NCI-H1694 treated with DMSO at 0.1 percent for 48 hours (cell line): ENCODE results near the gene ZNF141.
"Not testable (repeated sequence)": the region's sequence is repeated elsewhere in the genome, so short reads cannot be mapped to it uniquely, and the experiment has no call there.

Experiments used
- DNase-seq: peaks from one replicate; lab custom pipeline; 2025; lab: John Stamatoyannopoulos, UW

ZNF141 gene

GRCh38 chr4:337143-337931 is at the start of gene ZNF141:
TSS of gene ZNF141 (plus strand) at chr4:337814. CDS start at chr4:337984, 170 bp downstream.
- DNase-seq = peak; percentile 91

- no peak for DNase-seq
Observed at GRCh38 chr4:288891-289290, 48.7 kb upstream of the ZNF141 start.

DNA sequence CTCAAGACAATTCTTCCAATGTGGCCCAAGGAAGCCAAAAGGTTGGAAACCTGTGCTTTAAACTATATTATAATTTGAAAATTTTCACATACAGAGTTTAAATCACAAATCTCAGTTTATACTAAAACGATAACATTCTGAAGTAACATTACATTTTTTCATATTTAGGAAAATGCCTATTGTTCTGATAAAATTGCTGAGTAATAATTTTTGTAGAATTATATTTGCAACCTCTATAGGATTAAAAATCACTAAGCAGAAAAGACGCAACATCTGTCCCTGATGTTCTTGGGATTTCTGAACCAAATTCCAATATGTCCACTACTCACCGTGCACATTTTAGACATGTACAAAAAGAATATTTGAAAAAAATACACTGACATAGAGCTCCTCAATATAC is 42.9 kb upstream of the ZNF141 start:
- DNase-seq = no peak

DNA sequence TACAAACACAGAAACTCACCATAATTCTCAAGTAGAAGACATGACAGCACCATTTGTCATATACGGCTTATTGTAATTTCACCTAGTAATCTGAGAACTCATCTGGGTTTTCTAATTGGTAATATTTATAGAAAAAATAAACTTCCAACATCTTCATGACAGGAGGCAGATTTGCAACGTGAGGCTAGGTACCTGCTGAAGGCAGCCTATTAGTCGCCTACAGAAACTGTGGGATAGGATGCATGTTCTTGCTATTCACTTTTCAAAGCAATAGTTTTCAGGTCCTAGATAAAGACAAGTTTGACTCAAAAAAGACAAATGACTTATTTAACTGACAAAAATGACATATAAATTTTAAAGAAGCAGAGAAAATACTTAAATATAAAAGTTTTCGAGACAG is 35.2 kb upstream of the ZNF141 start:
- DNase-seq = no peak

DNA sequence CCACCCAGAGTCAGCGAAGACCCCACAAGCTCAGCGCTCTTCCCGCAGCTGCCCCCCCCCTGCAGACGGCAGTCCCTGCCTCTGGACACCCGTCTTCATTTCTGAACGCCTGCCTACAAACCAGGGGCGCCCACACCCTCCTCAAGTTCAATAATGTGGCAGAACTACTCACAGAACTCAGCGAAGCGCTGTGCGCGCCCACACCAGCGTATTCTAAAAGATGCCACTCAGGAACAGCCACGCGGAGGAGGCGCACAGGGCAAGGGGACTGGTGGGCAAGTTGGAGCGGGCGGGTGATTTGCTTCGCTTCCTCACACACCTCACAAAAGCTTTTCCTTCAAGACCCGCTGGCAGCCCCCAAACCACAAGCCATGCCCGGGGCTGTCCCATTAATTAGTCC is 33.1 kb upstream of the ZNF141 start:
- not testable (repeated sequence) for DNase-seq

GRCh38 chr4:304969-305680 is 32.5 kb upstream of the ZNF141 start, which contains the start of gene ZNF732:
TSS of gene ZNF732 (minus strand) at chr4:305474. CDS start at chr4:305310, 164 bp downstream.
- DNase-seq = no peak

DNA sequence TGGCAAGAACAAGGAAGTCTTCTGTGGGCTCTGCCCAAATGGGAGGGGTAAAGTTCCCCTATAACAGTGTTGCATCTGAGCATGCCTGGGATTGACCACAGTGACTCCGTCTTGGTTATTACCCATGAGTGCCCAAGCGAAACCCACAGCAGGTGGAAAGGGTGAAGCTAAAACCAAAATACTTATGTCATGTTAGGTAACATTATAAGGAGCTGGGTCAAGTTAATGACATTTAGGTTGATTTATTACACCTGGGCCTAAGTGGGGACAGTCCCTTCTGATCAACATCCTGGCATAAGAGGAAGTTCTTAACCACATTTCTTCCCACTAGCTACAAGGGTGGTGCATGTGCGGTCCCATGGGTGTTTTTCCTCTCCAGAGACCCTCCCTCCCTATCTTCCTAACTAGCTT is 31.1 kb upstream of the ZNF141 start:
- DNase-seq = no peak

- DNase-seq = no peak
Observed at GRCh38 chr4:309807-310206, 27.8 kb upstream of the ZNF141 start.

DNA sequence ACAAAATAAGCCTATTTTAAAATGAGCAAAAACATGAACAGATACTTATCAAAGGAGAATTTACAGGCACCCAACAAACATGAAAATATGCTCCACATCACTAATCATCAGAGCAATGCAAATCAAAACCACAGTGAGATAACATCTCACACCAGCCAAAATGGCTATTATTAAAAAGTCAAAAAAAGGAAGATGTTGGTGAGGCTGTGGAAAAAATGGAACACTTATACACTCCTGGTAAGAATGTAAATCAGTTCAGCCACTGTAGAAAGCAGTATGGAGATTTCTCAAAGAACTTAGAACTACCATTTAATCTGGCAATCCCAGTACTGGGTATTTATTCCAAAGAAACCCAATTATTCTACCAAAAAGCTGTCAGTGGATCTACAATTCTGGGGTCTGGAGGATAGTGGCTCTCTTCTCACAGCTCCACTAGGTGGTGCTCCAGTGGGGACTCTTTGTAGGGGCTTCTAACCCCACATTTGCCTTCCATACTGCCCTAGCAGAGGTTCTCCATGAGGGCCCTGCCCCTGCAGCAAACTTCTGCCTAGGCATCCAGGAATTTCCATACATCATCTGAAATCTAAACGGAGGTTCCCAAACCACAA is 23.2 kb upstream of the ZNF141 start:
- DNase-seq = no peak

- no peak for DNase-seq
Observed at GRCh38 chr4:328729-329128, 8.9 kb upstream of the ZNF141 start.

- DNase-seq = no peak
Observed at GRCh38 chr4:335515-335914, 2.1 kb upstream of the ZNF141 start.

GRCh38 chr4:336099-336892 is 1.3 kb upstream of the ZNF141 start:
- DNase-seq = no peak

GRCh38 chr4:336893-337142 is 796 bp upstream of the ZNF141 start:
- no peak for DNase-seq

DNA sequence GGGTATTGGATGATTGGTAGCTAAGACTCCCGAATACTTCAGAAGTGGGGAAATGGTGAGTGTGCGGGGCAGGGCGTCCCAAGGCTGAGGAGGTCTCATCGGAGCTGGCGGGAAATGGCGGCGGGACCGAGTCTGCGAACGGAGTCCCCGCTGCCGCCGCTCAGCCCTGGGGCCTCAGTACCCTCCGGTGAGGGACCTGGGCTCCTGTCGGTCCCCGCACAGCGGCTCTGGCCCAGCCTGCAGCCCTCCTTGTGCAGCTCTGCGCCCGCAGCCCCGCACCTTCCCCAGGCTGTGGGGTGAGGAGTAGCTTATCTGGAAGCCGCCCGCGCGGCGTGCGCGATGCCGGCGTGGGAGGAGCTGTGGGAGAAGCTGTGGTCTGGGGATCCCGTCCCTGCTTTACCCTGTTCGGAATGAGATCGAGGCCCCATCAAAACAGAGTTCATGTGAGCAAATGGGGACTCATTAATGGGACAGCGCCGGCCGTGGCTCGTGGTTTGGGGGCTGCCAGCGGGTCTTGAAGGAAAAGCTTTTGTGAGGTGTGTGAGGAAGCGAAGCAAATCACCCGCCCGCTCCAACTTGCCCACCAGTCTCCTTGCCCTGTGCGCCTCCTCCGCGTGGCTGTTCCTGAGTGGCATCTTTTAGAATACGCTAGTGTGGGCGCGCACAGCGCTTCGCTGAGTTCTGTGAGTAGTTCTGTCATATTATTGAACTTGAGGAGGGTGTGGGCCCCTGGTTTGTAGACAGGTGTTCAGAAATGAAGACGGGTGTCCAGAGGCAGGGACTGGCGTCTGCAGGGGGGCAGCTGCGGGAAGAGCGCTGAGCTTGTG is 531 bp downstream of the ZNF141 start:
- no peak for DNase-seq

- no peak for DNase-seq
Observed at GRCh38 chr4:338759-339097, 1.1 kb downstream of the ZNF141 start.

DNA sequence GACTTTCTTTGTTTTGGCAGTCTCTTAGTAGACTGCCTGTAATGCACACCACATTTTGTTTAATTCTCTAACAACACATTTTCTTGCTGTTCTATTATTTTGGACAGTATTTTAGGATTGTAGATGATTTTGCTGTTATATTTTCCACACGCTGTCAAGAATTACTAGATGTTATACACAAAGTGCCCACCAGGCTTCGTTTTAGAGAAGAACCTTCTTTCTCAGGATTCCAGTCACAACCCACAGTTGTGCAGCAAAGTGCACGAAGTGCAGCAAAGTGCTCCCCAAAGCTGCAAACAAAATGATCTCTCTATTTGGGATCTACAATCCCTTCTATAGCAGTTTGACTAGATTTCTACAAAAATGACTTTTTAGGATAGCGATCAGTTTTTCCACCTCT is 2.4 kb downstream of the ZNF141 start:
- no peak for DNase-seq

DNA sequence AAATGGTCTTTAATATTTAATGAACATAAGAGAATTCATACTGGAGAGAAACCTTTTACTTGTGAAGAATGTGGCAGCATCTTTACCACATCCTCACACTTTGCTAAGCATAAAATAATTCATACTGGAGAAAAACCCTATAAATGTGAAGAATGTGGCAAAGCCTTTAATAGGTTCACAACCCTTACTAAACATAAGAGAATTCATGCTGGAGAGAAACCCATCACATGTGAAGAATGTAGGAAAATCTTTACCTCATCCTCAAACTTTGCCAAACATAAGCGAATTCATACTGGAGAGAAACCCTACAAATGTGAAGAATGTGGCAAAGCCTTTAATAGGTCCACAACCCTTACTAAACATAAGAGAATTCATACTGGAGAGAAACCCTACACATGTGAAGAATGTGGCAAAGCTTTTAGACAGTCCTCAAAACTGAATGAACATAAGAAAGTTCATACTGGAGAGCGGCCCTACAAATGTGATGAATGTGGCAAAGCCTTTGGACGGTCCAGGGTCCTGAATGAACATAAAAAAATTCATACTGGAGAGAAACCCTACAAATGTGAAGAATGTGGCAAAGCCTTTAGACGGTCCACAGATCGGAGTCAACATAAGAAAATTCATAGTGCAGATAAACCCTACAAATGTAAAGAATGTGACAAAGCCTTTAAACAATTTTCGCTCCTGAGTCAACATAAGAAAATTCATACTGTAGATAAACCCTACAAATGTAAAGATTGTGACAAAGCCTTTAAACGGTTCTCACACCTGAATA is 35.6 kb downstream of the ZNF141 start:
- DNase-seq = no peak

- no peak for DNase-seq
Observed at GRCh38 chr4:374298-375160, 36.9 kb downstream of the ZNF141 start.

- no peak for DNase-seq
Observed at GRCh38 chr4:384311-385010, 46.8 kb downstream of the ZNF141 start.
